Activated CD4-positive, alpha-beta T cell treated with anti-CD3 and anti-CD28 coated beads, Interleukin-2, amount 50 U/mL, for 16 hours (primary cell): Measurements from ENCODE around the gene WDR5.
"Not testable (repeated sequence)": the region's sequence is repeated elsewhere in the genome, so short reads cannot be mapped to it uniquely, and the experiment has no call there.

Source experiments
- DNase-seq: peaks from one replicate; pipeline ENCODE4 v3.0.0-alpha.2; 2020

The WDR5 gene

GRCh38 chr9:134135343-134136117 is at the start of gene WDR5:
Gene WDR5, plus strand, starts transcription at chr9:134136082. Its CDS starts 3,796 bp downstream, at chr9:134139878.
- peak; percentile 93 for DNase-seq

- no peak for DNase-seq
Observed at GRCh38 chr9:134088063-134088725, 47.7 kb upstream of the WDR5 start.

GRCh38 chr9:134089972-134090371 is 45.9 kb upstream of the WDR5 start:
- DNase-seq = no peak

GRCh38 chr9:134099123-134099761 is 36.6 kb upstream of the WDR5 start:
- peak; percentile 69 for DNase-seq

GRCh38 chr9:134100040-134100439 is 35.8 kb upstream of the WDR5 start:
- DNase-seq = no peak

- DNase-seq = not testable (repeated sequence)
Observed at GRCh38 chr9:134101133-134101532, 34.7 kb upstream of the WDR5 start.

- no peak for DNase-seq
Observed at GRCh38 chr9:134101623-134102149, 34.2 kb upstream of the WDR5 start.

GRCh38 chr9:134103391-134103998 is 32.4 kb upstream of the WDR5 start:
- DNase-seq = no peak

- DNase-seq = no peak
Observed at GRCh38 chr9:134111064-134111463, 24.8 kb upstream of the WDR5 start.

- no peak for DNase-seq
Observed at GRCh38 chr9:134112561-134112960, 23.3 kb upstream of the WDR5 start.

- DNase-seq = not testable (repeated sequence)
Observed at GRCh38 chr9:134118972-134119371, 16.9 kb upstream of the WDR5 start.

- DNase-seq = no peak
Observed at GRCh38 chr9:134123764-134124128, 12.1 kb upstream of the WDR5 start.

- DNase-seq = no peak
Observed at GRCh38 chr9:134125413-134126095, 10.3 kb upstream of the WDR5 start.

- DNase-seq = no peak
Observed at GRCh38 chr9:134126373-134126772, 9.5 kb upstream of the WDR5 start.

- DNase-seq = no peak
Observed at GRCh38 chr9:134127065-134127580, 8.8 kb upstream of the WDR5 start.

- no peak for DNase-seq
Observed at GRCh38 chr9:134127616-134128015, 8.3 kb upstream of the WDR5 start.

- no peak for DNase-seq
Observed at GRCh38 chr9:134128727-134129679, 6.9 kb upstream of the WDR5 start.

- DNase-seq = no peak
Observed at GRCh38 chr9:134130503-134131375, 5.1 kb upstream of the WDR5 start.

GRCh38 chr9:134131471-134132207 is 4.2 kb upstream of the WDR5 start:
- no peak for DNase-seq
